ENCODE results near the gene LRRC61.

The LRRC61 gene

DNA sequence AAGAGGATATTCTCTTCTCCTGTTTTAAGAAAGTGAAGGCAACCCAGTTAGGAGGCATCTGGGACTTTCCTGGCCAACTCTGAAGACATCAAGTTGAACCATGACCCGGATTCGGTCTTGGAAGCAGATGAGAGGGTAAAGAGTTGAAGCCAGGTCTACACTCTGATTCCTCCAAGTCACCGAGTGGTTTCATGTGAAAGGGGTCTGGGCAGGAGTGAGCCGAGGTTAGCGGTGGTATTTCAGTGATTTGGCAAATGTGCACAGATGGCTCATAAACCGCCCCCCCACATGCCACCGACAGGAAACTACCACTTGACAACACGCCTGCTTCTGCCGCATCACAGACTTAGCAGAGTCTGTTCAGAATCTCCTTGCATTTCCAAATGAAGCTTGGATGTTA, 34.1 kb downstream of the LRRC61 start:
- DNase-seq (ENCODE audit: low read depth), result peak; percentile 47

DNA sequence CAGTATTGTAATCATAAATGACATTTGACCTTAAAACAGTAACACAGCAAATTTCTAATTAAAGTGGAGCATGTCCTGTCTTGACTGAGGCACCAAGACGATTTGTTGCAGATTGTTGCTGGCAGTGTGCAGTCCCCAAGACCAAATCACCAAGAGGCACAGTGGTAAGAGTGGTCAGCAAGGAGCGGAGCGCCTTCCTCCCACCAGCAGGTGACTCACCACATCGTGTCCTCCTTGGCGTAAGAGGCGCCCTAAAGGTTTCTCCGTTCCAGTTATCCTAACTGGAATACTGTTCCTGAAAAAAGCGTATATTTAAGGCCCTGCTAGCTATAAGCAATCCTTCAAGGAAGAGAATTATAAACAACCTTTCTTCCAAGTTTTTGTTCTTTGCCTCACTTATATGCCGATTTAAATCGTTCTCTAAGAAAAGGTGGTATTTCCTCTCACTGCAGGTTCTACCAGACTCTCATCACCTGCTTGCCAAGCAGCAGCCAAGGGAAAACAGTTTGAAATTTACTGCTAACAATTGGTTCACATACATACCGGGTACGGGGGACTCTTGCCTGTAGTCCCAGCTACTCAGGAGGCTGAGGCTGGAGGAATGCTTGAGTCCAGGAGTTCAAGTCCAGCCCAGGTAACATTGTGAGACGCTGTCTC, 34.7 kb downstream of the LRRC61 start:
- no peak for DNase-seq (ENCODE audit: low read depth)

DNA sequence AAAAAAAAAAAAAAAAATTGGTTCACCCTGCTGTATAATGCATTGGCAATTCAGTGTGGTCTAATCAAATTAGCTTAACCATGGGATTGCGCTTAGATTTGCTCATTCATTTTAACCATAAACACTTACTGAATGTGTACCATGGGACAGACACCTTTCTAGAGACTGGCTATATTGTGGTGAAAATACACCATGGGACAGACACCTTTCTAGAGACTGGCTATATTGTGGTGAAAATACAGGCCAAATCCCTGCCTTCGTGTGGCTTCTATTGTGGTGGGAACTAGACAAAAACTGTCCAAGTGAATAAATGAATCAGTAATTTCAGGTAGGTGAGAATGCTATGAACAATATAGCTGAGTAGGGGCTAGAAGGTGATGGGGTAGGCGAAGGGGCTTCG, 35.3 kb downstream of the LRRC61 start:
- DNase-seq (ENCODE audit: low read depth), result no peak

DNA sequence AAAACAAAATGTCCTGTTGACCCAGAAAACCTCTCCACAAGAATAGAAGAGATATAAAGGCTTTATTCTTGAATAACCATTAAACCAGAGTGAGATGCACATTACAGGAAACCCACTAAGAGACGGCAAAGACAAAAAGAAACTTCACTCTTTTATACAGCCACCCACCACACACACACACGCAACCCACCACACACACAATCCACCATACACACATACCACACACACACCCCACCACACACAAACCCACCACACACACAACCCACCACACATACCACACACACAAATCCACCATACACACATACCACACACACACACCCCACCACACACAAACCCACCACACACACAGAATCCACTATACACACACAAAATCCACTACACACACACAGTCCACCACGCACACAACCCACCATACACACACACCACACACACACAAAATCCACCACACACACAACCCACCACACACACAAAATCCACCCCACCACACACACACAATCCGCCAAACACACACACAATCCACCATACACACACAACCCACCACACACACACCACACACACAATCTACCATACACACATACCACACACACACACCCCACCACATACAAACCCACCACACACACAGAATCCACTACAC, 36.0 kb downstream of the LRRC61 start:
- no peak for DNase-seq (ENCODE audit: low read depth)

DNA sequence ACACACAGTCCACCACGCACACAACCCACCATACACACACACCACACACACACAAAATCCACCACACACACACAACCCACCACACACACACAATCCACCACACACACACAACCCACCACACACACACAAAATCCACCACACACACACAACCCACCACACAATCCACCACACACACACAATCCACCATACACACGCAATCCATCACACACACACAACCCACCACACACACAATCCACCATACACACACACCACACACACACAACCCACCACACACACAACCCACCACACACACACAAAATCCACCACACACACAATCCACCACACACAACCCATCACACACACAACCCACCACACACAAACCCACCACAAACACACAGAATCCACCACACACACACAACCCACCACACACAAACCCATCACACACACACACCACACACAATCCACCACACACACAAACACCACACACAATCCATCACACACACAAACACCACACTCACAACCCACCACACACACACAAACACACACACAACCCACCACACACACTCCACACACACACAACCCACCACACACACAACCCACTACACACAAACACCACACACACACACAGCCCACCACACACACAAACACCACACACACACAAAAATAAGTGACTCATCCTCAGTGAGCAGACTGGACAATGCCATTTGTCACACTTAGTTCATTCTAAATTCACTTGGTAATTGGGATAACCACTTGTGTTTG, 36.6 kb downstream of the LRRC61 start:
- DNase-seq (ENCODE audit: low read depth), result no peak

DNA sequence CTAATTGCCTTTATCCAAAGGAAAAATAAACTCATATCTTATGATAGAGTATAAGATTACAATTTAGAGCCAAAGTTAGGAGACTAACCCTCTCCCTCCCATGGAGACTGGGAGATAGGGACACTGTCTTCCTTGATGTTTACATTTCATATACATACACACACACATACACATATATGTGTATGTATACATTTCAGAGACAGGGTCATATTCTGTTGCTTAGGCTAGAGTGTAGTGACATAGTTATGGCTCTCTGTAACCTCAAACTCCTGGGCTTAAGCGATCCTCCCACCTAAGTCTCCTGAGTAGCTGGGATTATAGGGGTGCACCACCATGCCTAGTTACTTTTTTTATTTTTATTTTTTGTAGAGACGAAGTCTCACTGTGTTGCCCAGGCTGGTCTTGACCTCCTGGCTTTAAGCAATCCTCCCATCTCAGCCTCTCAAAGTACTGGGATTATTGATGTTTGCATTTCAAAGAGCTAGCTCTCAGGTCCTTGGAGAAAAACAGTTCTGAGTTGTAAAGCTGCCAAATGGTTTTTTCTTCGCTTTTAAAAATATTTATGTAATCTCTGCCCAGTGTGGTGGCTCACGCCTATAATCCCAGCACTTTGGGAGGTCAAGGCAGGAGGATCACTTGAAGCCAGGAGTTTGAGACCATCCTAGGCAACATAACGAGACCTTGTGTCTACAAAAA, 37.4 kb downstream of the LRRC61 start:
- no peak for DNase-seq (ENCODE audit: low read depth)

DNA sequence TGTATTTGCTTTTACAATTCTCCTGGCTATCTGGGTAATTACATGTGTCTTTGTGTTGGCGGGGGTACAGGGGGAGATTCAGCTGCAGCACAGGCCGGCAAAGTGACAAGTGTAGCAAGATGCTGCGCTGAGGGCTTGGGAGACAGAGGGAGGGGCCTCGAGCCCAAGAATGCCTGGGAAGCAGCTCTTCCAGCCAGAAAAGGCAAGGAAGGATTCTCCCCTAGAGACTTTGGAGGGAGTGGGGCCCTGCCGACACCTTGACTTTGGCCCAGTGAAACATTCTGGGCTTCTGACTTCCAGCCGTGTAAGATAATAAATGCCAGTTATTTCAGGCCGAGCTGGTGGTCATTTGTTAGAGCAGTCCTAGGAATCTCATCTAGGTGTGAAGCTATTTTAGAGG, 38.2 kb downstream of the LRRC61 start:
- no peak for DNase-seq (ENCODE audit: low read depth)

DNA sequence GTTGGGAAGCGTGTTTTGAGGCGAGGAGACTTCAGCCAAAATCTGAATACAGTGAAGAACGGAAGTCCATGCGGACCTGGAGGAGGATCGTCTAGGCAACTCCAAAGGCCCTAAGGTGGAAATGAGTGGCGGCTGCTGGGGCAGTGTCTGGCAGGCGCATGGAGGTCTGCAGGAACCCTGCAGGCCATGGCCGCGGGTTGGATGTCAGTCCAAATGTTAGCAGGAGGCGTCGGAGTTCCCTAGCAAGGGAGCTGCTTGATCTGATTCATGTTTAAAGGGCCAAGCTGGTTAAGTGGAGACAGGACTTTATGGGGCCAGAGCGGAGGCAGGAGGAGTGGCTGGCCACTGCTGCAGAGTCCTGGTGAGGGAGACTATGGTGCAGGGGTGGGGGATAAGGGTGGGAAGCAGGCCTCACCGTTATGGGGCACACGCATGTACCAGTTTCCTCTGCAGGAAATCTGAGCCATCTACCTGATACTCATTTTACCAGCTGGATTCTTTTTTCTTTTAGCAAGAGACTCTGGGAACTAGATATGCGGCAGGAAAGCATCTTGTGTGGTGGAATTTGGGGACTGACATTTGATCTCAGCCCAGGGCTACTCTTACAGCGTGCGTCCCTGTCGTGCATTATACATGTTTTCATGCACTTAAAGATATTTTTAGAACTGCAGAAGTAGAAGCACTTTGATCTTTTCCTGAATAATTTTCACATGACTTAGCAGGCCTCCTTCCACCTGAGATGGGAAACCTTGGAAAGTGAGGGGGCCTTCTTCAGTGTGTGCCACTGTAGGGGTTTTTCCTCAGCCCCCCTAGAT, 38.9 kb downstream of the LRRC61 start:
- no peak for DNase-seq (ENCODE audit: low read depth)

DNA sequence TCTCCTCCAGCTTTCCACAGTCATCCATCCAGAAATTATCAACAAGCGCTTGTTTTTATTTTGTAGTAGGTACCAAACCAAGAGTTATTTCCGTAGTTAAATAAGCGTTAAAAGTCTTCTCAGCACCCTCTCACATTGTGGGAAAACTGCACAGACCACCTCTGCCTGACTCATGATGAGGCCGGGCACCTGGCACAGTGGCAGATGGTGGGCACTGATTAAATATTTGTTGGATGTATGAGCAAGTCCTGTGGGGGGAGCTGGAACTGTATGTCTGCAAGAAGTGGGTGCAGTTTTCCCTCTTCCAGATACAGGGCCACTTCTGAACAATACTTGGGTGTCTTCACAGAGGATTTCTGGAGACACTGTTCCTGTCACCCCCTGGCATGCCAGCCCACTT, 40.2 kb downstream of the LRRC61 start:
- DNase-seq (ENCODE audit: low read depth), result no peak

DNA sequence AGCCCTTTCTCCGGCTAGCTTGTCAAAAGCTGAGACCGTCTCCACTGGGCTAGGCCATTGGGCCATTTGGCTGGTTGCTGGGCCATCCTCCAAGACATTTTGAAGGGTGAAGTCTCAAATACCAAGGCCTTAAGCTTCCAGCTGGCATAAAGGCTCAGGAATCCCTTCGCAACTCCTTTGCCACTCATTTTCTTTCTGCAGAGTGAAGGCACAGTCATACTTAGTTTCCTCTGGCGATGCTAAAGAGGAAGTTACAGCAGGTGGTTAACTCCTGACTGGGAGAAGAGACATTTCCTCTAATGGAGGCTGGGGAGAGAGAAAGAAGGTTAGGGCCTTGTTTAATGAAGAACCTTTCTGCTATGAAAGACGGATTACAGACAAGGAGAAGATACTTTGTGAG, 40.7 kb downstream of the LRRC61 start:
- DNase-seq (ENCODE audit: low read depth), result no peak

DNA sequence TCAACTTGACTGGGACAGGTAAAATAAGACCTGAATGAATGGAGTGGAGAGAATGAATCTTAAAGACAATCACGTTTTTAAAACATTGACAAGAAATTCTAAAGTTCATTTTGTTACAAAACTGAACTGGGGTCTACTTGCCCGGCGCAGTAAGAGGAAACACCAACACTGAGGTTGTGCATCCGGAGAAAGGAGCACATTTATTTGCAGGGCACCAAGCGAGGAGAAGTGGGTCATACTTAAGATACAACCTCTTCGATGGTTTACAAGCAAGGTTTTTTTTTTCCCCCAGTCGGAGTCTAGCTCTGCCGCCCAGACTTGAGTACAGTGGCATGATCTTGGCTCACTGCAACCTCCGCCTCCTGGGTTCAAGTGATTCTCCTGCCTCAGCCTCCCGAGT, 42.0 kb downstream of the LRRC61 start:
- DNase-seq (ENCODE audit: low read depth), result no peak

DNA sequence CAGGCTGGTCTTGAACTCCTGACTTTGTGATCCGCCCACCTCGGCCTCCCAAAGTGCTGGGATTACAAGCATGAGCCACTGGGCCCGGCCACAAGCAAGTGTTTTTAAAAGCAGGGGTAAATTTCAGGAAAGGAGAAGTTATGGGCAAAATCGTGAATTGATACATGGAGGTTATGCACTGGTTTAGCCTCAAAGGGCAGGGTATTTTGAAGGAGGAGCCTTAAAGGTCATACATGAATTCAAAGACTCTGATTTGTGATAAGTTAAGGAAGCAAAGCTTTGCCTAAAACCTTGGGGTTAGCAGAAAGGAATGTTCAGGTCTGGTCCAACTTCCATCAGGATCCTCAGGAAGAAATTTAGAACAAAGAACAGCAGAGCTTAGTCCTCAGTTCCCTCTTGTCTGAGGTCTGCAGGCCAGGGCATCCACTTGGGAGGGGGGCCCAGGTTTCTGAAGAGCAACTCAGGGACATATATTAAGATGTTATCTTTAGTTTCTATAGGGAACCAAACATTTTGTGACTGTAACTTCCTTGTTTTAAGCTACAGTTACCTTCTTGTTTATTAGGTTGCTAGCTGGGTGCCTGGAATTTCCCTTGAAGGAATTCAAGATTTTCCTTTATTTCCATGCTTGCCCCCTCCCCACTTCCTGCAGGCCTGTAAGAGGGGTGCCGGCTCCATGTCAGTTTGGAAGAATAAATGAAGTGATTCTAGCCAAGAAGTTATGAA, 42.7 kb downstream of the LRRC61 start:
- DNase-seq (ENCODE audit: low read depth), result no peak

DNA sequence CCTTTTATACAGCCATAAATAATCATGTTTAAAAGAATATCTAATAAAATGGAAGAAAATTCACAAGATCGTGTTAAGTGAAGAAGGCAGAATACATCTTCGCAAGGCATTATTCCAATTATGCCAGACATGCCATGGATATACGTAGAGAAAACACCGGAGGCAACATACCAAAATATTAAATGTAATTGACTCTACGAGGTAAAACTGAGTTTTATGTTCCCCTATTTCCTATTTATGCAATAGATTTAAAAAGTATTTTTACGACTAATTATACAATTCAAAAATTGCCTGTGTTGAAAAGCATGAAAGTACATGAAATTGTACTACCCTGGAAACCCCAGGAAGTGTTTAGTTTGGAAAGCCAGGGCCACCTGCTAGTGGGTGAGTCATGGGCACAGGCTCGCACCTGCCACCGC, 44.5 kb downstream of the LRRC61 start:
- no peak for DNase-seq (ENCODE audit: low read depth)

DNA sequence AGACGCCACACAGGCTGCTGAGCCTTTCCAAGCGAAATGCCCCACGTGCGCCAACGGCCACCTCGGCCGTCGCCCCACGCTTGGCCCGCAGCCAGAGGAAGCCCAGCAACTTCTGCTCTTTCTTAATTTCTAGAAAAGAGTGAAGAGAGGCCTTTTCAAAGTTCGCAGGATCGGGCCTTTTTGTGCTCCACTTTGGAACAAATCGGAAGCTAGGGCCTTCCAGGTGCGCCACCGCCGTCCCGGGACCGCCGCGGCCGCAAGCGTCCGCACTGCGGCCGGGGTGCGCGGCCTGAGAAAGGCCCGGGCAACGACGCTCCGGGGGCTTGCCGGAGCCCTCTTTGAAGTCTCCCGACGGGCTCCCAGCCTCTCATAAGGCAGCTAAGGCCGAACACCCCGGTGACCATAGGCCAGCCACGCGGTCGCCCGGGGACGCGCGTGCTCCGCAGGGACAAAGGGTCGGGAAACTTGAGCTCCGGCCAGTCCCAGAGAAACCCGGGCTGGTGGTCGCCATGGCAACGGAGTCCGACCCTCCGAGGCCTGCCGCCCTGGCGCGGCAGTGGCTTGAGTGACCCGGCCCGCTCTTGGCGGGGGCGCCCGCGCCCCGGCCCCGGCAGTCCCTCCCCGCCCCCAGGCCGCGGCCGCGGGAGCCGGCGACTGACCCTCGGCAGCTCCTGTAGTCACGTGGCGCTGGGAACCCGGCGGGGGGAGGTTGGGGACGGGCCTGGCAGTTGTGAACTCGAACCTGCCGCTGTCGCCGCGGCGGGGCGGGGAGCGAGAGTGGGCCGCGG, 45.1 kb downstream of the LRRC61 start, which contains the start of gene REPIN1:
TSS of gene REPIN1 (plus strand) at position 727 of the 788 bp plus-strand sequence. CDS start 890 bp downstream, outside the sequence.
- peak; percentile 59 for DNase-seq (ENCODE audit: low read depth)

DNA sequence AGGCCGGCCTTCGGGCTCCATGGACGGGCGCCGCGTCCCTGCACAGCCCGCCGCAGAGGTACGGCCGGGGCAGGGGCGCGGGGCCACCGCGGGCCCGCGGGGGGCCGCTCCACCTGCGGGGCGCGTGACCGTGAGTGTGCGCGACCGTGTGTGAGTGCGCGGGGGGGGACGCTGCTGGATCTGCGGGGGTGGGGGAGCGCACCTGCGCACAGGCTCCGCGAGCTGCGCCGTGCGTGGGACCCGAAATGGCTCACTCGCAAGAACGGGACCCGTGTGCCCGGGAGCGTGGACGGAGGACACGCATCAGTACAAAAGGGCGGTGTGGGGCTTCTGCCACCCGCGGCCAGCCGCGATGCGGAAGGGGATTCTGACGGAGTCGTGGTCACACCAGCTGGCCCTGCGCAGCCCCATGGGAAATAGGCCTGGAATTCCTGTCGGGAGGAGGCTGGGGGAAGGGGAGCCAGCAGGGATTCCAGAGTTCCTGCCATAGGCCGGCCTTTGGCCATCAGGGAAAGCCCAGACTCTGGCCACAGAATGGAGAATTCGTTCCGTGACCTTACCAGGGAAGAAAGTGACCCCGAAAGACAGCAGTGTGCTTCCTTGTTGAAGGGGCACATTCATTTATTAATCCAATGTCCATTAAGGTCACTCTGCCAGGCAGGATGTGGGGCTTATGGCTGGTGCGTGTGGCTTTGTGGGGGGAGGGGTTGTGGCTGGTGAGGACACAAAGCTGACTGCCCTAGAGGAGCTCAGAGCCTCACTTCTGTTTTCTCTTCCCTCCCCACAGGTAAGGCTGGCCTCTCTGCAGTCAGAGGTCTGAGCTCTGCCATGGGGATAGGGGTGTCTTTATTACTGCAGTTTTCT, 46.0 kb downstream of the LRRC61 start:
- DNase-seq (ENCODE audit: low read depth), result no peak

DNA sequence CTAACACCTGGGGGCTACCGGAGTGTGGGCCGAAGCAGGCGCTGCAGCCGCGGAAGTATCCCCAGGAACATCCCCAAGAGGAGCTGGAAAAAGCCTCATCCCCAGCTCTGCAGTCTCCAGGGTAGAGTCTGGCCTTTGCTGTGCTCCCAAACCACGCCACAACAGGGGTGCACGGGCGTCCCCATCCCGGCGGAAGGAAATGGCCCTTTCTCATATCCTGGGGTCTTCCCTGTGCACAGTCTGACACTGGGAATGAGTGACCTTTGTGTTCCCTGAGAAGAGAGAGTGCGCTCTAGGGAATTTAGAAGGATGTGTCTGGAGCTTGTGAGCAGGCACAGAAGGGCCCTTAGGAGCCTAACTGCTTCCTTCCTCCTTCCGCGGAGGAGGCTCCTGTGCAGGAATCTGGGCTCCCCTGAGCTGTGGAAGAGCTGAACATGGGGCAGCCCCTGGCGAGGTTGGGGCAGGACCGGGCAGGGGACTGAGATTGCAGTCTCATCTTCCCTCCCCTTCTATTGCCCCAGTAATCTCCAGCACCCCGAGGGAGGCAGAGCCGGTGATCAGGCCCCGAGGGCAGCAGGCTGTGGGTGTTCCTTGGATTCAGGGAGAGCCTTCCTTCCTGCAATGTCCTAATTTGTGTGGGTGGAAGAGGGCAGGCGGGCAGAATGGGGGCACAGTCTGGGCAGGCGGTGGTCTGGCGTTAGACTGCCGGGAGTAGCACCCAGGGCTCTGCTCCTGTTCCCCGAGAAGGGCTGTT, 46.8 kb downstream of the LRRC61 start:
- DNase-seq (ENCODE audit: low read depth), result no peak

DNA sequence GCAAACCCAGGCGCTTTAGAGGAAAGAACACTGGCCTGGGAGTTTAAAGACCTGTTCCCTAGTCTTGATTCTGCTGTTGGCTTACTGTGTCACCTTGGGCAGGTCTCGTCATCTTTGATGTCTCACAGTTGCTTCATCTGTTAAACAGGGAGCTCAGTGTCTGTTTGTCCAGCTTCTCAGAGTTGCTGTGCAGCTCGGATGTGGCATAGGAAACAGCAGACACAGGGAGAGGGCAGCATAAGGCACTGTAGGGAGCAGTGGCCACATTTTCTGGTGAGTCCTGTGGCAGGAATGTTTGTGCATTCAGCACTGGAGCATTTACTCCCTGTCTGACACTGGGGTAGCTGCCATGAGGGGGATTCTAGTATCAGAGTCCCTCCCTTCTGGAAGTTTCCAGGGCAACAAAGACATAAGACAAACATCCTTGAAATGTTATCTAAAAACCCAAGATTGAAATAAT, 47.5 kb downstream of the LRRC61 start:
- no peak for DNase-seq (ENCODE audit: low read depth)

Measured in stimulated activated CD8-positive, alpha-beta memory T cell treated with anti-CD3 and anti-CD28 coated beads, Interleukin-12 subunit alpha, Interleukin-12 subunit beta, amount 100 ng/mL, for 1 hour (primary cell).